ENCODE data around the gene DSG4.
"Not testable (repeated sequence)": the region's sequence is repeated elsewhere in the genome, so short reads cannot be mapped to it uniquely, and the experiment has no call there.

The DSG4 gene, protein sequence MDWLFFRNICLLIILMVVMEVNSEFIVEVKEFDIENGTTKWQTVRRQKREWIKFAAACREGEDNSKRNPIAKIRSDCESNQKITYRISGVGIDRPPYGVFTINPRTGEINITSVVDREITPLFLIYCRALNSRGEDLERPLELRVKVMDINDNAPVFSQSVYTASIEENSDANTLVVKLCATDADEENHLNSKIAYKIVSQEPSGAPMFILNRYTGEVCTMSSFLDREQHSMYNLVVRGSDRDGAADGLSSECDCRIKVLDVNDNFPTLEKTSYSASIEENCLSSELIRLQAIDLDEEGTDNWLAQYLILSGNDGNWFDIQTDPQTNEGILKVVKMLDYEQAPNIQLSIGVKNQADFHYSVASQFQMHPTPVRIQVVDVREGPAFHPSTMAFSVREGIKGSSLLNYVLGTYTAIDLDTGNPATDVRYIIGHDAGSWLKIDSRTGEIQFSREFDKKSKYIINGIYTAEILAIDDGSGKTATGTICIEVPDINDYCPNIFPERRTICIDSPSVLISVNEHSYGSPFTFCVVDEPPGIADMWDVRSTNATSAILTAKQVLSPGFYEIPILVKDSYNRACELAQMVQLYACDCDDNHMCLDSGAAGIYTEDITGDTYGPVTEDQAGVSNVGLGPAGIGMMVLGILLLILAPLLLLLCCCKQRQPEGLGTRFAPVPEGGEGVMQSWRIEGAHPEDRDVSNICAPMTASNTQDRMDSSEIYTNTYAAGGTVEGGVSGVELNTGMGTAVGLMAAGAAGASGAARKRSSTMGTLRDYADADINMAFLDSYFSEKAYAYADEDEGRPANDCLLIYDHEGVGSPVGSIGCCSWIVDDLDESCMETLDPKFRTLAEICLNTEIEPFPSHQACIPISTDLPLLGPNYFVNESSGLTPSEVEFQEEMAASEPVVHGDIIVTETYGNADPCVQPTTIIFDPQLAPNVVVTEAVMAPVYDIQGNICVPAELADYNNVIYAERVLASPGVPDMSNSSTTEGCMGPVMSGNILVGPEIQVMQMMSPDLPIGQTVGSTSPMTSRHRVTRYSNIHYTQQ

DNA sequence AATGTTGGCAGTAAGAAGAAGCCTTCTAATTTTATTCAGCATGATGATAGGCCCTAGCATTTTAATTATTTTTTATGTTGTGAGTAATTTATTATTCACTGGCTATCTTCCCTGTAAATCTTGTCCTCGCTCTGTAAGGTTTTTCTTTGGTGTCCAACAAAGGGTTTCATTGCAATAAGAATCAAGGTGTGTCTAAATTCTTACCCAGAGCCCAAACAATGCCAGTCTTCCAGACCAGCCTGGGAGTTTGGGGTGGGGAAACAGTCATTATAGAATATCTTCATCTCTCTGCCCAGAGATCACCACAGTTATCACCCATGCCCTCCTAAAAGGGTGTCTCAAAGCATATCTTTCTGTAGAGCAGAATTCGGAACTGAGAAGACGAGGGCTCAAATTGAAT is at the start of gene DSG4:
DSG4 (plus strand) TSS at position 301 of the 400 bp plus-strand sequence. CDS start 135 bp downstream, outside the sequence.
- Histone ChIP-seq H3K27me3 (ENCODE audit: insufficient read depth, low read length) (no peaks in the 10 kb centered on the region), H2AFZ (ENCODE audit: low read depth, low read length) (no peak within 1 kb of the TSS), H3K4me1 (ENCODE audit: insufficient read depth, low read length) (no peaks in the 10 kb centered on the region), H3K36me3 (ENCODE audit: insufficient read depth, low read length) (no peaks in the 10 kb centered on the region), H3K9me3 (ENCODE audit: low read length) (no peaks in the 10 kb centered on the region), H3K4me3 (ENCODE audit: low read length) (no peak within 1 kb of the TSS)

DNA sequence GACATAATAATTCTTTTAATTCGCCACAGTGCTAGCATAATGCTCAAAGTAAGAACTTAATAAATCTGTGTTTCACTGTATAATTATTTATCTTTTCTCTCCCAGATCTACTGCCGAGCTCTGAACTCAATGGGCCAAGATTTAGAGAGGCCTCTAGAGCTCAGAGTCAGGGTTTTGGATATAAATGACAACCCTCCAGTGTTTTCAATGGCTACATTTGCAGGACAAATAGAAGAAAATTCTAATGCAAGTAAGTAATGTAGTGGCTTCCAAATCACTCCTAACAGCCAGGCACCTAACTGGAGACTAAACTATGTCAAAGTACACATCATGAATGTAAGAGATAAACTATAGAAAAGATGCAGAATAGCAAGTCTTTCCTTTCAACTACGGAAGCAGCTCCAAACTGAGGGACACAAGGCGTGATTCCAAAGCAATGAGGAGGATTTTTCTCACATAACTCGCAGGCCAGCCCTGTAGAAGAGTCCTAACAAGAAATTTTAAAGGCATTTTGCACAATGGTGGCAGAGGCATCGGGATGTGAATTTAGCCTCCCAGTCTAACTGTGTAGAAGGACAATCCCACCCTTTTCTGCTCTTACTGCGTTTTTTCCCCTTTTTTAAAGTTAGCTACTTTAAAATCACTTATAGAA is 46.7 kb upstream of the DSG4 start:
- no peaks in the 10 kb centered on the region for H3K9me3 ChIP-seq (ENCODE audit: low read length)
- H3K36me3 ChIP-seq (ENCODE audit: insufficient read depth, low read length) = no peaks in the 10 kb centered on the region
- no peak overlapping the region for H2AFZ ChIP-seq (ENCODE audit: low read depth, low read length)
- no peaks in the 10 kb centered on the region for H3K4me1 ChIP-seq (ENCODE audit: insufficient read depth, low read length)
- no peak overlapping the region for H3K4me3 ChIP-seq (ENCODE audit: low read length)
- no peaks in the 10 kb centered on the region for H3K27me3 ChIP-seq (ENCODE audit: insufficient read depth, low read length)

DNA sequence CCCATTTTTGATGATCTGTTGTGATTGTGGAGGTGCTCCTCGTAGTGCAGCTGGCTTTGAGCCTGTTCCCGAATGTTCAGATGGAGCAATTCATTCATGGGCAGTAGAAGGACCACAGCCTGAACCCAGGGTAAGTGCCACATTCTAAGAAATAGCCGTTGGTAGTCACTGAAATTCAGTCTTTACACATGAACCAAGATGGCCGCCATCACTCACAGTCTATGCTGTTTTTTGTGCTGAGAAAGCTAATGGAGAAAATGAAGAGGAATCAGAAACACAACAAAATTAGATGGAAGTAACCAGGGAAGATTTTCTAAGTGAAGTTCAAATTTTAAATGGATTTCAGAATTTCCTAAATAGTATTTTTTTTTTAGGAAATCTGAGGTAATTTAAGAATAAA is 33.1 kb upstream of the DSG4 start:
- H3K27me3 ChIP-seq (ENCODE audit: insufficient read depth, low read length) = no peaks in the 10 kb centered on the region
- peak overlapping the region; percentile 26 for H2AFZ ChIP-seq (ENCODE audit: low read depth, low read length)
- no peaks in the 10 kb centered on the region for H3K36me3 ChIP-seq (ENCODE audit: insufficient read depth, low read length)
- no peak overlapping the region for H3K4me3 ChIP-seq (ENCODE audit: low read length)
- H3K4me1 ChIP-seq (ENCODE audit: insufficient read depth, low read length) = no peaks in the 10 kb centered on the region
- no peaks in the 10 kb centered on the region for H3K9me3 ChIP-seq (ENCODE audit: low read length)

DNA sequence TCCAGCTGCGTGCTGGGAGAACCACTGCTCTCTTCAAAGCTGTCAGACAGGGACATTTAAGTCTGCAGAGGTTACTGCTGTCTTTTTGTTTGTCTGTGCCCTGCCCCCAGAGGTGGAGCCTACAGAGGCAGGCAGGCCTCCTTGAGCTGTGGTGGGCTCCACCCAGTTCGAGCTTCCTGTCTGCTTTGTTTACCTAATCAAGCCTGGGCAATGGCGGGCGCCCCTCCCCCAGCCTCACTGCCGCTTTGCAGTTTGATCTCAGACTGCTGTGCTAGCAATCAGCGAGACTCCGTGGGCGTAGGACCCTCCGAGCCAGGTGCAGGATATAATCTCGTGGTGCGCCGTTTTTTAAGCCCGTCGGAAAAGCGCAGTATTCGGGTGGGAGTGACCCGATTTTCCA is 23.2 kb upstream of the DSG4 start:
- not testable (repeated sequence) for H3K4me1 ChIP-seq (ENCODE audit: insufficient read depth, low read length); H3K36me3 ChIP-seq (ENCODE audit: insufficient read depth, low read length); H2AFZ ChIP-seq (ENCODE audit: low read depth, low read length); H3K27me3 ChIP-seq (ENCODE audit: insufficient read depth, low read length); H3K4me3 ChIP-seq (ENCODE audit: low read length); H3K9me3 ChIP-seq (ENCODE audit: low read length)

DNA sequence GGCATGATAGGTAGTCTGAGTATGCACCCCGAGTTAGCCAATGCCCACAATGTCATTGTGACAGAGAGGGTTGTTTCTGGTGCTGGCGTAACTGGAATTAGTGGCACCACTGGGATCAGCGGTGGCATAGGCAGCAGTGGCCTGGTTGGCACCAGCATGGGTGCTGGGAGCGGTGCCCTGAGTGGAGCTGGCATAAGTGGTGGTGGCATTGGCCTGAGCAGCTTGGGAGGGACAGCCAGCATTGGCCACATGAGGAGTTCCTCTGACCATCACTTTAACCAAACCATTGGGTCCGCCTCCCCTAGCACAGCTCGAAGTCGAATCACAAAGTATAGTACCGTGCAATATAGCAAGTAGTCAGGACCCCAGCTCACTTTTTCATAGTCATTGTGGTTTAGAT is 21.6 kb upstream of the DSG4 start:
- no peak overlapping the region for H3K4me3 ChIP-seq (ENCODE audit: low read length)
- H3K4me1 ChIP-seq (ENCODE audit: insufficient read depth, low read length) = no peaks in the 10 kb centered on the region
- no peaks in the 10 kb centered on the region for H3K27me3 ChIP-seq (ENCODE audit: insufficient read depth, low read length)
- no peak overlapping the region for H2AFZ ChIP-seq (ENCODE audit: low read depth, low read length)
- H3K9me3 ChIP-seq (ENCODE audit: low read length) = no peaks in the 10 kb centered on the region
- H3K36me3 ChIP-seq (ENCODE audit: insufficient read depth, low read length) = no peaks in the 10 kb centered on the region

DNA sequence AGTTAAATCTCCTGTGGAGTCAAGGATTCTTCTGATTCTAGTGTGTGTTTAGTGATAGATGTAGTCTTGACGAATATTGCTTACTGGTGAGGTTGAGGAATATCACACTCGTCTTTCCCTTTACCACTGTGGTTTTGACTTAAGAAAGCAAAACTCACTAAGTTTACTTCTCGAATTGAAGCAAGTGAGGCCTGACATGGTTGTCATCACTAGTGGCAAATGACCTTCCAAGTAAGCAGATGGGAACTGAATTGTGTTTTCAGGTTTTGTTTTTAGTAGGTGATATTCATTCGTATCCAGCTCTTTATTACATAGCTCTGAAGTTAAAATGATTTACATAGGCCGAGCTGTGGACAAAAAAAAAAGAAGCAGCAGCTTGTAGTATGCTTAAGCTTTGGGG is 20.6 kb upstream of the DSG4 start:
- H3K4me1 ChIP-seq (ENCODE audit: insufficient read depth, low read length) = no peaks in the 10 kb centered on the region
- no peak overlapping the region for H2AFZ ChIP-seq (ENCODE audit: low read depth, low read length)
- H3K4me3 ChIP-seq (ENCODE audit: low read length) = no peak overlapping the region
- no peaks in the 10 kb centered on the region for H3K9me3 ChIP-seq (ENCODE audit: low read length)
- no peaks in the 10 kb centered on the region for H3K36me3 ChIP-seq (ENCODE audit: insufficient read depth, low read length)
- H3K27me3 ChIP-seq (ENCODE audit: insufficient read depth, low read length) = no peaks in the 10 kb centered on the region

DNA sequence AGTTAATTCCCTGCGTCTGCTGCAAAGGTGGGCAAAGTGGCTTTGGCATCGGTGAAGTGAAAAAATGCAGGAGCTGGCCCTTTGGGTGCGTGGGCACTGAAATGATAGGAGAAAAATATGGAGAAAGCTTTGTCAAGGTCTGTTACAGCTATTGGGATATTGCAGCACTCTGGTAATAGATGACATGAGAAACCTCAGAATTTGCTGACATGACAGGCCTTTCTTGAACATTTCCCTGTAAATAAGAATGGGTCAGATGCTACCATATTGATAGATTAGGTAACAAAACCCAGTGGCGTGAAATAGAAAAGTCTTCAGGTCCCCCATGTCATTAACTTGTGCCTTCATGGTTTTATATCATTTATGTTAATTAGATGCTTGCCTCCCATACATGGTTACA is 12.4 kb upstream of the DSG4 start:
- no peak overlapping the region for H2AFZ ChIP-seq (ENCODE audit: low read depth, low read length)
- no peaks in the 10 kb centered on the region for H3K27me3 ChIP-seq (ENCODE audit: insufficient read depth, low read length)
- no peaks in the 10 kb centered on the region for H3K4me1 ChIP-seq (ENCODE audit: insufficient read depth, low read length)
- H3K9me3 ChIP-seq (ENCODE audit: low read length) = no peaks in the 10 kb centered on the region
- H3K36me3 ChIP-seq (ENCODE audit: insufficient read depth, low read length) = no peaks in the 10 kb centered on the region
- no peak overlapping the region for H3K4me3 ChIP-seq (ENCODE audit: low read length)

DNA sequence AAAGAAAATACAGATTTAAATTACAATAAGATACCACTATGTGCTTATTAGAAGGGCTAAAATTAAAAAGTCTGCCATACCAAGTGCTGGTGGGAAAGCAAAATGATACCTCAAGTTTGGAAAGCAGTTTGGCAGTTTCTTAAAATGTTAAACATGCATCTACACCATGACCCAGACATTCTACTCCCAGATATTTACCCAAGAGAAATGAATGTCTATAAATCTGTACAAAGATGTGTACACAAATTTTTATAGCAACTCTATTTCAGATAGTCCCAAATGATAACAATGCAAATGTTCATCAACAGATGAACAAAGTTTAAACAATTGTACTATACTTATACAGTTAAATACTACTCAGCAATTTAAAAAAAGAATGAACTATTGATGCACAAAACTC is 7.1 kb upstream of the DSG4 start:
- Histone ChIP-seq H2AFZ (ENCODE audit: low read depth, low read length) (no peak overlapping the region), H3K27me3 (ENCODE audit: insufficient read depth, low read length) (no peaks in the 10 kb centered on the region), H3K4me3 (ENCODE audit: low read length) (no peak overlapping the region), H3K4me1 (ENCODE audit: insufficient read depth, low read length) (no peaks in the 10 kb centered on the region), H3K9me3 (ENCODE audit: low read length) (no peaks in the 10 kb centered on the region), H3K36me3 (ENCODE audit: insufficient read depth, low read length) (no peaks in the 10 kb centered on the region)

DNA sequence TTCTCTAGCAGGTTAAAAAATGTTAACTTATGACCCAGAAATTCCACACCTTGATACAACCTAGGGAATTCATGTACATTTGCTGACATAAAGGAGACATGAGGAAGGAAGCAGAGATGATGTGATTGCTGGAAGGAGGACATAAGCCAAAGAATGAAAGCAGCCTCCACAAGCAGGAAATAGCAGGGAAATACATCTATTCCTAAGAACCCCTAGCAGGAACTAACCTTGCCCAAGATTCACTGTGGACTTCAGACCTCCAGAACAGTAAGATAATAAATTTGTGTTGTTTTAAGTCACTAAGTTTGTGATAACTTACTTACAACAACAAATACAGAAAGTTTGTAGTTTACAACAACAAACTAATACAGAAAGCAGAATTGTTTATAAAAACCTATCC is 4.6 kb upstream of the DSG4 start:
- H3K4me3 ChIP-seq (ENCODE audit: low read length) = no peak overlapping the region
- no peaks in the 10 kb centered on the region for H3K27me3 ChIP-seq (ENCODE audit: insufficient read depth, low read length)
- no peaks in the 10 kb centered on the region for H3K4me1 ChIP-seq (ENCODE audit: insufficient read depth, low read length)
- no peaks in the 10 kb centered on the region for H3K36me3 ChIP-seq (ENCODE audit: insufficient read depth, low read length)
- no peaks in the 10 kb centered on the region for H3K9me3 ChIP-seq (ENCODE audit: low read length)
- no peak overlapping the region for H2AFZ ChIP-seq (ENCODE audit: low read depth, low read length)

DNA sequence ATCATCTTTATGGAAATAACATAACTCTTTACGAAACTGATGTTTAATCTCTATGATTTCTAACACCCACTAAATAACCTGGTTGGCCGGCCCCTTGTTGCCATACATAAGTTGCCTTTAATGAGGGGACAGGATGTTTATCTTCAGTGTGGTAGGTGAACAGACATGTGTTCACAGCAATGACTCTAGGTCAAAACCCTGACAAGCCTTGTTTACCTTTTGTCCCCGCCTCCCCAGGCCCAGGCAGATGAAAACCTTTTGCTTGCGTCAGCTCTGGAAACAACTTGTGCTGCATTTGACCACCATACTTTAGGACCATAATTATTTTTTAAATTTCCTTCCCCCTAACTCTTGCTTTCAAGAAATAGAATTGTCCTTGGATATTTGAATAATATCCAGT is 2.9 kb upstream of the DSG4 start:
- H2AFZ ChIP-seq (ENCODE audit: low read depth, low read length) = no peak overlapping the region
- H3K4me1 ChIP-seq (ENCODE audit: insufficient read depth, low read length) = no peaks in the 10 kb centered on the region
- no peaks in the 10 kb centered on the region for H3K27me3 ChIP-seq (ENCODE audit: insufficient read depth, low read length)
- H3K4me3 ChIP-seq (ENCODE audit: low read length) = no peak overlapping the region
- no peaks in the 10 kb centered on the region for H3K36me3 ChIP-seq (ENCODE audit: insufficient read depth, low read length)
- H3K9me3 ChIP-seq (ENCODE audit: low read length) = no peaks in the 10 kb centered on the region

DNA sequence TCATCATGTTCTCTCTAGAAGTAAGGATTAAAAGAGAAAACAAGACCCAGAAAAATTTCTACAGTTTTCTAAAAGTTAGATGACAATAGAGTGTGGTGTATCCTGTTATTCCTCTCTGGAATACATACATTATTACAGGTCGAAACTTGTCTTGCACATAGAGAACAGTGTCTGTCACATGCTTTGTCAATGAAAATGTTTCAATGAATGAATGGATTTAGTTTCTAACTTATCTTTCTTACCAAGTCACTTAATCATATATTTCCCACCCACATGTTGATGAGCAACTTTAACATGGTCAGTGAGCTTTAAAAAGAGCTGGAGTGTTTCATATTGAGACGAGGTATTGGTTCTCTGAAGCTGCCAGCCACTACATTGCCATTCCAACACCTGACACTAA is 4.3 kb downstream of the DSG4 start:
- Histone ChIP-seq H2AFZ (ENCODE audit: low read depth, low read length) (no peak overlapping the region), H3K27me3 (ENCODE audit: insufficient read depth, low read length) (no peaks in the 10 kb centered on the region), H3K4me3 (ENCODE audit: low read length) (no peak overlapping the region), H3K9me3 (ENCODE audit: low read length) (no peaks in the 10 kb centered on the region), H3K4me1 (ENCODE audit: insufficient read depth, low read length) (no peaks in the 10 kb centered on the region), H3K36me3 (ENCODE audit: insufficient read depth, low read length) (no peaks in the 10 kb centered on the region)

DNA sequence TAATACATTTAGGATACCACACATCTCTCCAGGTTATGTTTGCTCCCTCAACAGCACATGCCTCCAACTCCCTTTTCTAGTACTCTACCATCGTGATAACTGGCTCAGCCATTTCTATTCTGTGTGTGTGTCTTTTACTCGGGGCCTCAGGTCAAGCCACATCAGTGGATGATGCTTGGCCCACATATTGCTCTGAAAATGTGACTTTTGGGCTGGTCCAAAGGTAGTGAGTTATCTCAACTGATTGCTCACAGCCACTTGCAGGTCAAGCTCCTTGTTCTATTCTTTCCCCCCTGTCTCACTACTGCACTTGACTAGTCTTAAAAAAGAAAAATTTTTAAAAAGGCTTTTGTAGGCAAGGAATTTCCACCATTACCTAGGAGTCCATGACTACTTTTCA is 5.5 kb downstream of the DSG4 start:
- no peaks in the 10 kb centered on the region for H3K9me3 ChIP-seq (ENCODE audit: low read length)
- no peaks in the 10 kb centered on the region for H3K36me3 ChIP-seq (ENCODE audit: insufficient read depth, low read length)
- no peaks in the 10 kb centered on the region for H3K27me3 ChIP-seq (ENCODE audit: insufficient read depth, low read length)
- H2AFZ ChIP-seq (ENCODE audit: low read depth, low read length) = no peak overlapping the region
- H3K4me1 ChIP-seq (ENCODE audit: insufficient read depth, low read length) = peaks cover 7% of the 10 kb centered on the region
- H3K4me3 ChIP-seq (ENCODE audit: low read length) = no peak overlapping the region

DNA sequence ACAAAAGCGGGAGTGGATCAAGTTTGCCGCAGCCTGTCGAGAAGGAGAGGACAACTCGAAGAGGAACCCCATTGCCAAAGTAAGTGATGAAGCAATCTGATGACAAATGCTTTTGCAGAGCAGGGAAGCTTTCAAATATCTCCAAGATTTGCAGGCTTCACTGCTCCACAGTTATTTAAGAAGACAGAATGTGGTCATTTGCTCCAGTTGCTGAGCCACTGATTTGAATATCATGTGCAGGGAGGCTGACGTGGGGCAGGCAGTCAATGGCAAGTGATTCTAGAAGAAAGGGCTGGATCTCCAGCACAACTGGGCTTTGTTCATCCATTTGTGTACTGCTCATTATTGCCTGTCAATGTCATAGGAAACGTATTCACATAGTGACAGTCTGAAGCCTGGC is 10.2 kb downstream of the DSG4 start:
- no peak overlapping the region for H3K4me3 ChIP-seq (ENCODE audit: low read length)
- H3K9me3 ChIP-seq (ENCODE audit: low read length) = no peaks in the 10 kb centered on the region
- no peaks in the 10 kb centered on the region for H3K27me3 ChIP-seq (ENCODE audit: insufficient read depth, low read length)

More for the DNA sequence above, 10.2 kb downstream of the DSG4 start:
- Histone ChIP-seq H3K4me1 (ENCODE audit: insufficient read depth, low read length) (peaks cover 11% of the 10 kb centered on the region), H2AFZ (ENCODE audit: low read depth, low read length) (peak overlapping the region; percentile 20), H3K36me3 (ENCODE audit: insufficient read depth, low read length) (no peaks in the 10 kb centered on the region)

Data from neuron (in vitro differentiated cells).